ENCODE results near the gene WASHC2C.
"Not testable (repeated sequence)": the region's sequence is repeated elsewhere in the genome, so short reads cannot be mapped to it uniquely, and the experiment has no call there.

Gene WASHC2C, protein sequence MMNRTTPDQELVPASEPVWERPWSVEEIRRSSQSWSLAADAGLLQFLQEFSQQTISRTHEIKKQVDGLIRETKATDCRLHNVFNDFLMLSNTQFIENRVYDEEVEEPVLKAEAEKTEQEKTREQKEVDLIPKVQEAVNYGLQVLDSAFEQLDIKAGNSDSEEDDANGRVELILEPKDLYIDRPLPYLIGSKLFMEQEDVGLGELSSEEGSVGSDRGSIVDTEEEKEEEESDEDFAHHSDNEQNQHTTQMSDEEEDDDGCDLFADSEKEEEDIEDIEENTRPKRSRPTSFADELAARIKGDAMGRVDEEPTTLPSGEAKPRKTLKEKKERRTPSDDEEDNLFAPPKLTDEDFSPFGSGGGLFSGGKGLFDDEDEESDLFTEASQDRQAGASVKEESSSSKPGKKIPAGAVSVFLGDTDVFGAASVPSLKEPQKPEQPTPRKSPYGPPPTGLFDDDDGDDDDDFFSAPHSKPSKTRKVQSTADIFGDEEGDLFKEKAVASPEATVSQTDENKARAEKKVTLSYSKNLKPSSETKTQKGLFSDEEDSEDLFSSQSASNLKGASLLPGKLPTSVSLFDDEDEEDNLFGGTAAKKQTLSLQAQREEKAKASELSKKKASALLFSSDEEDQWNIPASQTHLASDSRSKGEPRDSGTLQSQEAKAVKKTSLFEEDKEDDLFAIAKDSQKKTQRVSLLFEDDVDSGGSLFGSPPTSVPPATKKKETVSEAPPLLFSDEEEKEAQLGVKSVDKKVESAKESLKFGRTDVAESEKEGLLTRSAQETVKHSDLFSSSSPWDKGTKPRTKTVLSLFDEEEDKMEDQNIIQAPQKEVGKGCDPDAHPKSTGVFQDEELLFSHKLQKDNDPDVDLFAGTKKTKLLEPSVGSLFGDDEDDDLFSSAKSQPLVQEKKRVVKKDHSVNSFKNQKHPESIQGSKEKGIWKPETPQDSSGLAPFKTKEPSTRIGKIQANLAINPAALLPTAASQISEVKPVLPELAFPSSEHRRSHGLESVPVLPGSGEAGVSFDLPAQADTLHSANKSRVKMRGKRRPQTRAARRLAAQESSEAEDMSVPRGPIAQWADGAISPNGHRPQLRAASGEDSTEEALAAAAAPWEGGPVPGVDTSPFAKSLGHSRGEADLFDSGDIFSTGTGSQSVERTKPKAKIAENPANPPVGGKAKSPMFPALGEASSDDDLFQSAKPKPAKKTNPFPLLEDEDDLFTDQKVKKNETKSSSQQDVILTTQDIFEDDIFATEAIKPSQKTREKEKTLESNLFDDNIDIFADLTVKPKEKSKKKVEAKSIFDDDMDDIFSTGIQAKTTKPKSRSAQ (N-terminal part only)

DNA sequence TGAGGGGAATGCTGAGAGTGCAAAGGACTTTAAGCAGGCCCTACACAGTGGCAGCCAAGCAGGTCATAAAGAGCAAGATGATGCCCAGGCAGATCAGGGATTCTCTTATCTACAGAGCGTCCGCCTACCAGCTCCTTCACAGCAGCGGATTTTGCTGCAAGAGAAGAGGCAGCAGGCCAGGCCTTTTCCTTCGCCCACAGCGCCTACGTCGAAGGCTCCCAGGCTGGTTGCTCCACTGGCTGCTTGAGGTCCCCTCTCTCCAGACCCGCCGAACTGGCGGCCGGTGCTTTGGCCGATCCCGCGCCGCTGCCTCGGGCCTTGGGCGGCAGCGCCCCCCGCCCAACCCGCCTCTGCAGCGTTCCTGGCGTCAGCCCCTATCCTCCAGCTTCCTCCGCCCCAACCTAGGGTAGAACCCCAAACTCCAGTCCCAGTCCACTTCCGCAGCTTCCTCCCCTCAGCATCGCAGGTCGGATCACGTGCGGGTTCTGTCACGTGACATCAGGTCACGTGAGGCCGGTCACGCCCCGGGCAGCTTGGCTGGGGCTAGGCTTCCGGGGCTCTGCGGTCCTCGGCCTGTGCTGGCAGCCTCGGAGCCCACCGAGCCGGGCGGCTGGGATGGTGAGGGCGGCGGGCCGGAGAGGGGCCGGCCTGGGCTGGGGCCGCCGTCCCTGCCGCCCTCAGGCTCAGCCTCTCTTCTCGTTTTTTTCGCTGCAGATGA, at the start of gene WASHC2C:
WASHC2C (plus strand) TSS at position 564 of the 718 bp plus-strand sequence; CDS start at position 616, 52 bp downstream.
- CTCF ChIA-PET; DNase-seq (ENCODE audit: low read depth, low spot score); POLR2A ChIA-PET: not testable (repeated sequence)
- peak within 1 kb of the TSS; percentile 66 for H3K4me3 ChIP-seq (ENCODE audit: low read depth, low read length)

DNA sequence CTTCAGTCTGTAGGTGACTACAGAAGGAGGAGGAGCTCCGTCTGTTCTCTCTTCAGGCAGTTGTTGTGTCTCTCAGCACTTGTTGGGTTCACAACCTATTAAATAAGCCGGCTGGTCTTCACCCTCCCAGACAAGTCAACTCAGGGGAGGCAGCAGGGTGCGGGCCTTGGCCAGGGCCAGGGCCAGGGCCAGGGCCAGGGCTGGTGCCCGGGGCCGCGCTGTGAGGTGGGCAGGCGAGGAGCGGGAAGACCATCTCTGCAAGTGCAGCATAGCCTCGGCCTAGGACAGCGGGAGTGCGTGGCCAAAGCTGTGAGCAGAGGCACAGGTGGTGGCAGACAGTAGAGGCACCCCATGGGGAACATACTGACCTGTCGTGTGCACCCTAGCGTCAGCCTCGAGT, 48.6 kb upstream of the WASHC2C start:
- CTCF ChIA-PET; POLR2A ChIA-PET; H3K4me3 ChIP-seq (ENCODE audit: low read depth, low read length); DNase-seq (ENCODE audit: low read depth, low spot score): not testable (repeated sequence)

DNA sequence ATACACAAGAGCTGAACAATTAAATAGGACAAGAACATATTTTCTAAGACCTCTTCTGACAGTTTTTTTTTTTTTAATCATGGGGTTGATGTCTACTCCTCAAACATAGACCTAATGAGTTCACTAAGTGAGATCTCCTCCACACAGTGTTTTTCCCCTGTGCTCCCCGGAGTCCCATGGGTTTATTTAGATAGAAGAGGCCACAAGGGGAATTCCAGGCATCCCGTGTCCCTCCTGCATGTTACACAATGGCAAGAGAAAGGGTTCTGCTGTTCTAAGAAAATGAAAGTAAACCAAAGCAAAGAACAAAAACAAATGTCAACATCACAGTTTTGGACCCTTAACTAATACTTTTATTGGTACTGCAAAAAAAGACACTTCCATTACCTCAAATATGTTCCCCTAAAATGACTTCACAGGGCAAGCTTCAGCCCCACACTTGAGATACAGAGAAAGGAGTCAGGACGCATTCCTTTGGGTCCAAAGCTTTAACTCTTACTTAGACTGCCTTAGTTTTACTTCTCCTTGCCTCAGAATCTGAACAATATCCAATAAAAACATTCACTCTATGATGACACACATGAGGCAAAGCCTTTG, 16.8 kb upstream of the WASHC2C start:
- POLR2A ChIA-PET; DNase-seq (ENCODE audit: low read depth, low spot score); H3K4me3 ChIP-seq (ENCODE audit: low read depth, low read length); CTCF ChIA-PET: not testable (repeated sequence)

DNA sequence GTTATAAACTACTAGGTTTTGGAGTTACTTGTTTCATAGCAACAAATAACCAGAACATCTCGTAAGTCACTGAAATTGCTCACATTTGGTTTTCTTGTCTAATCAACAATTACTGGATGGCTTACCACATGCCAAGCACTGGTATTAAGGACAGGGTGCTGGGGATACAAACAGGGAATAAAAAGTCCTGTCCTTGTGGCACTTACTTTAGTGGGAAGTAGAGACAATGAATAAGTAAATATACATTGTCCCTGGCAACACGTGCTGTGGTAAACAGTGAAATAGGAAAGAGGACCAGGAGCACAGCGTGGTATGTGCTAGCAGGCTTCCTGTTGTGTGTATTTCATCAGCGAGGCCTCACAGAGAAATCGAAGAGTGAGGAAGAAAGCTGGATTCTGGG, 15.8 kb upstream of the WASHC2C start:
- DNase-seq (ENCODE audit: low read depth, low spot score); CTCF ChIA-PET; H3K4me3 ChIP-seq (ENCODE audit: low read depth, low read length); POLR2A ChIA-PET: not testable (repeated sequence)

DNA sequence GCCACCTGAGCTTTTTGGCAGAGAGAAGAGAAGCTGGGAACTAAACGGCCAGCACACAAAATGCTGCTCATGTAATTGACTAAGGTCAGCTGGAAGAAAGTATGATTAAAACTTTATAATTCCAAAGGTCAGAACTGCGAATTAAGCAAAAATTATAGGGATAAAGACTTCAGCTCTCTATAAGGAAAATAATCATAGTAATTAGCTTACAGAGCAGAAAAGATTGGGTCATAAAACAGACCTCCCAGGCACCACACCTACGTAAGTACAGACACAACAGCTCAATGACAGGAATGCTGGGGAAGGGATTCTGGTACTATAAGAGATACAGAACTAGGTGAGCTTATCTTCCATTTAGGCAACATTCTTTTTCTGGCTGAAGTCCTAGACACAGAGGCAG, 10.0 kb upstream of the WASHC2C start:
- POLR2A ChIA-PET; CTCF ChIA-PET; DNase-seq (ENCODE audit: low read depth, low spot score): not testable (repeated sequence)

DNA sequence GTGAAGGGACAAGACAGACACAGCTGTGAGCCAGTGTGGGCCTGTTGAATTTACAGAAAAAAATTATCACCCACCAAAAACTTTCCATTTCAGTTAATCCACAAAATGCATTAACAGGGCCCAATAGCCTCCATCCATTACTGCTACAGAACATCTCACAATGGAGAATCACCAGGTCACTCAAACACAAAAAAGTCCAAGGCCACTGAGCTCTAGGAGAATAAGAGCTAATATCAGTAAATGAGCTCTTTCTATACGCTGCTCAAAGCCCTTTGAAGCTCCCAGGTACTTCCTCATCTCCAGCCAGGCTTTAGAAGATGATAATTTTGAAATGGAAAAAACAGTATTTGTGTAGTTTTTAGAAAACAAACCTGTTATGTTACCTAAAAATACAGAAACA, 9.4 kb upstream of the WASHC2C start:
- CTCF ChIA-PET; POLR2A ChIA-PET; H3K4me3 ChIP-seq (ENCODE audit: low read depth, low read length); DNase-seq (ENCODE audit: low read depth, low spot score): not testable (repeated sequence)

More for the DNA sequence above, 10.0 kb upstream of the WASHC2C start:
- not testable (repeated sequence) for H3K4me3 ChIP-seq (ENCODE audit: low read depth, low read length)

DNA sequence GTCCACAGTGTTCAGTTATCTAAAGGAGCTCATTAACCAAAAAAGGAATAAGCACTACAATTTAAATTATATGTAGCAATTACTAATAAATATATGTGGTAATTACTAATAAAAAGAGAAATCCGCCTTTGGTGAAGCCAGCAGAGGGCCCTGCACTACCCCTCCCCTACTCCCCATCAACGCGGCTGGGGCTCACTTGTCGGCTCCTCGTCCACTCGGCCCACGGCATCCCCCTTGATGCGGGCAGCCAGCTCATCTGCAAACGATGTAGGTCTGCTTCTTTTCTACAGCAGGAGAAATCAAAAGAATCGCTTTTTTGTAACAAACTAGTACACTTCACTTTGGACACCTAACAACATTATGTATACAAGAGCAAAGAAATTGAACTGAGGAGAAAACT, 5.6 kb upstream of the WASHC2C start:
- POLR2A ChIA-PET; H3K4me3 ChIP-seq (ENCODE audit: low read depth, low read length); CTCF ChIA-PET; DNase-seq (ENCODE audit: low read depth, low spot score): not testable (repeated sequence)

DNA sequence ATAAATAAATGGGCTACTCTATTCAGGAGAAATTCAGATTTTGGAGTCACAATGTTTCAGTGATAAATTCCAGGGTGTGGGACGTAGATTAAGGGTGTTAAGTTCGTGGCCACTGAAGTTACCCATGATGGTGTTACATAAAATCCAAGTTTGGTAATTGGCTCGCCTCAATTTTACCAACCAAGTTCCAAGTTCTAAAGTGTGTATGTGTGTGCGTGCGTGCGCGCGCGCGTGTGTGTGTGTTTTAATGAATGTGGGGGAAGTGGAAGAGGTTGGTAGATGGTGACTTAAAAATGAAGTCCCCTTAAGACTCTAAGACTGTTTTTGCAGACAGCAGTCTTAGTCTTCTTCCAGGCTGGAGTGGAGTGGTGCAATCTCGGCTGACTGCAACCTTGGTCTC, 3.2 kb upstream of the WASHC2C start:
- H3K4me3 ChIP-seq (ENCODE audit: low read depth, low read length); DNase-seq (ENCODE audit: low read depth, low spot score); CTCF ChIA-PET; POLR2A ChIA-PET: not testable (repeated sequence)

DNA sequence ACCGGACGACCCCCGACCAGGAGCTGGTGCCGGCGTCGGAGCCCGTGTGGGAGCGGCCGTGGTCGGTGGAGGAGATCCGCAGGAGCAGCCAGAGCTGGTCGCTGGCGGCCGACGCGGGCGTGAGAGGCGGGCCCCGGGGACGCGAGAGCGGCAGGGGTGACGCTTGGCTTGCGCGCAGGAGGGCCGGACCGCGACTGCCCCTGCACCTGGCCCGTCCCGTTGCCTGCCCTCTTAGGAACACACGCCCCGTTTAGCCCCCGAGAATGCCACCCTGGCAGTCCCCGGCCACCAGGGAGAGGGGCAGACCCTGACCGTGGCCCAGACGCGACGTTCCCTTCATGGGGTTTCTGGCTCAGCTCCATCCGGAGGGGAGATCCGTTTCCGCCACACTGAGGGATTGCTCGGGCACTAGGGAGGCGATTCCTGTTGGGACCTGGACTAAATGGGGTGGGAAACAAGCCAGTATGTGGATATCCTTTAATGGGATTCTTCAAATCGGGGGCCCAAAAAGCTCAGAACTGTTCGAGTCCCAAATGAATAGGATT, 427 bp downstream of the WASHC2C start:
- DNase-seq (ENCODE audit: low read depth, low spot score); POLR2A ChIA-PET; CTCF ChIA-PET: not testable (repeated sequence)
- peak overlapping the region; percentile 66 for H3K4me3 ChIP-seq (ENCODE audit: low read depth, low read length)

DNA sequence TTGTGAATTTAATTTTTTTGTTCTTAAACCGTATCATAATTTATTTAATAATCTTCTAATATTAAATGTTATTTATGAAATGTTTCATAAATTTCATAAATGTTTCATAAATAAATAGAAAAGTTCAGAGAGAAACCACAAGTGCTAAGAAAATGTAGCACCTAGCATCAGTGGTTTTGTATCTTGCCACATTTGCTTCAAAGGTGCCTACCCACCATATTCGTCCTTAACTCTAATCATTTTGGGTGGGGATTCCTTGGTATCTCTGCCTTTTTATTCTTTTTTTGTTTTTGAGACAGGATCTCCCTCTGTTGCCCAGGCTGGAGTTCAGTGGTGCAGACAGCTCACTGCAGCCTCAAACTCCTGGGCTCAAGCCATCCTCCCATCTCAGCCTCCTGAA, 7.4 kb downstream of the WASHC2C start:
- DNase-seq (ENCODE audit: low read depth, low spot score); CTCF ChIA-PET; POLR2A ChIA-PET; H3K4me3 ChIP-seq (ENCODE audit: low read depth, low read length): not testable (repeated sequence)

DNA sequence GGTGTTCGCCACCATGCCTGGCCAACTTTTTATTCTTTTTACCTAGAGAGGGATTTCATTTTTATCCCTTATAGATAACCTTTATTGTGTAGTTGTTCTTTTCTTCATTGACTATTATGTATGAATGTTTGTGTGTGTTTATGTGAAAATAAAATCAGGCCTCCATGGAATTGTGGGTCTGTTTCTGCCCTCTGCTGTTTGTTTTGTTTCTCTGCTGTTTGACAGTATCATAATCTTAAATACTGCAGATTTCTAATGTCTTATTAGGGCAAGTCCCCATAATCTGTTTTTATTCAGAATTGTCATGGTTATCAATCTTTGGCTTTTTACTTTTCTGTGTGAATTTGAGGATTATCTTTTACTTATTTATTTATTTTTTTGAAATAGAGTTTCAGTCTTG, 7.8 kb downstream of the WASHC2C start:
- CTCF ChIA-PET; DNase-seq (ENCODE audit: low read depth, low spot score); POLR2A ChIA-PET; H3K4me3 ChIP-seq (ENCODE audit: low read depth, low read length): not testable (repeated sequence)

DNA sequence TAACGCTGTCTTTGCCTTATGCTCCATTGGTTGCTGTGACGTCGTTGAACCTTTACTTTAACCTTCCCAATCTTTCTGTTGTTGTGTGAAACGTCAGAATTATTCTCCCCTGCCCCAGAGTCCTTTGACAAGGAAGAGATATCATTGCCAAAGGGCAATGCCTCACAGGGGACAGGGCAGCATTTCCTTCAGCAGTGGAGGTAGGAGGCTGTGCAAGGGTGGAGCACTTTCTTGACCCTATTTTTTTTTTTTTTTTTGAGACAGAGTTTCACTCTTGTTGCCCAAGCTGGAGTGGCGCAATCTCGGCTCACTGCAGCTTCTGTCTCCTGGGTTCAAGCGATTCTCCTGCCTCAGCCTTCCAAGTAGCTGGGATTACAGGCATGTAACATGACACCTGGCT, 14.5 kb downstream of the WASHC2C start:
- DNase-seq (ENCODE audit: low read depth, low spot score); H3K4me3 ChIP-seq (ENCODE audit: low read depth, low read length); CTCF ChIA-PET; POLR2A ChIA-PET: not testable (repeated sequence)

DNA sequence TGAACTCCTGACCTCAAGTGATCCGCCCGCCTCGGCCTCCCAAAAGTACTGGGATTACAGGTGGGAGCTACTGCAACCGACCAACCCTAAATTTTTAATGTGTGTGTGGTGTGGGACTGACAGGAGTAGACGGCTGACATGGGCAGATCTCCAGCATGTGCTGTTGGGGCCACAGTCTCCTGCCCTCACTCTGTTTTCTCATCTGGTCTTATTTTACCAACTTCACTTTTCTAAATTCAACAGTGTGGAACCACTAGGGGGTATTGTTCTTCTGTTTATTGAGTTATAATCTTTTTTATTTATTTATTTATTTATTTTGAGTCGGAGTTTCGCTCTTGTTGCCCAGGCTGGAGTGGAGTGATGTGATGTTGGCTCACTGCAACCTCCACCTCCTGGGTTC, 14.9 kb downstream of the WASHC2C start:
- H3K4me3 ChIP-seq (ENCODE audit: low read depth, low read length); DNase-seq (ENCODE audit: low read depth, low spot score); POLR2A ChIA-PET; CTCF ChIA-PET: not testable (repeated sequence)

DNA sequence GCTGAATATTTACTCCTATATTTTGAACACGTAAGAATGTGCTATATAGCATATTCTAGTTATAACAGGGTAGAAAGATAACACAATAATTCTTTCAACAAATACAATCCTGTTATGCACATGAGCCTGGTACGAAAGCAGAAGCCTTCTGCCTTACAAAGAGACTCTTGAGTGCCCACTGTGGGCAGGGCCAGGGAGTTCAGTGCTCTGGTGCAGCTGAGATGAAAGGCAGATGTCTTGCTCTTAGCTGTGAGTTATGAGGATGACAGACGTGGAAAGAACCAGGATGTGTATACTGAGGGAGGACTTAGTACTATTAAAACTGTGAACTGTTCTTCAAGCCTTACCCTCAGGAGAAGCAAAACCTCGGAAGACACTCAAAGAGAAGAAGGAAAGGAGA, 24.1 kb downstream of the WASHC2C start:
- H3K4me3 ChIP-seq (ENCODE audit: low read depth, low read length); DNase-seq (ENCODE audit: low read depth, low spot score); CTCF ChIA-PET; POLR2A ChIA-PET: not testable (repeated sequence)

DNA sequence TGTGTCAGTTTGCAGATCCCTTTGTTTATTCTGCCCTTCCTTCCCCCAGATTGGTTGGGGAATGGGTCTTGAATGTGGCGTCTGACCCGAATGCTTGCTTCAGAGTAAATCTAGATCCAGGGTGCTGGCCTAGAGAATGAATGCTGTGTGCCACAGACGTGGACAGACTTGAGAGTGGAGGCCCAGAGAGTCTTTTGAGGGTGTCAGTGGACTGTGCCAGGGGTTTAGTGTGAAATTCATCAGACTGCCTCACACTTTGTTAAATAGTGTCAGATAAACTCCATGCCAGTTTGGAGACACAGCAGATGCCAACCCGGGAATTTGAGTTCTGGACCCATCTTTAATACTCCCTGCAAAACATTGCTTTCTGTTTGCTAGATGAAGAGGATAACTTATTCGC, 25.1 kb downstream of the WASHC2C start:
- CTCF ChIA-PET; H3K4me3 ChIP-seq (ENCODE audit: low read depth, low read length); POLR2A ChIA-PET; DNase-seq (ENCODE audit: low read depth, low spot score): not testable (repeated sequence)
